NCI-H2171 treated with DMSO at 0.1 percent for 48 hours (cell line): ENCODE data around the gene COPZ1.

Experiments used
- DNase-seq: peaks from one replicate; lab custom pipeline; 2025; lab: John Stamatoyannopoulos, UW

COPZ1 gene

DNA sequence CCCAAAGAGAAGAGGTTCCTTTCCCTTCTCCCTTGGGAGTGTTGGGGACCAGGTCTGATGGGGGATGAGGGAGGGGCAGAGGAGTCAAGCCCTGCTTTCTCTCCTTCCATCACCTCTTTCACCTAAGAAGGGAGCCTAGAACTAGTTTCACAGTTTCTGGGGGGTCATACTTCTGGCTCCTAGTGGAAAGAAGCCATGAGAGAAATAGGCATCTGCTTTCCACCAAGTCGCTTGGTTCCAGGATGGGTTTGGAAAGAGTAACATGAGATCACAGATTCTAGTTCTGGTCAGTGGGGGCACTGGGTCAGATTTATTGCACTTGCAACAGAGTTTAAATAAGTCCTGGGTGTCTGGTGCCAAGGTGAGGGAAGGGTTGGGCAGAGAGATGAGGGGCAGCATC is 70.1 kb downstream of the COPZ1 start:
- DNase-seq = no peak

DNA sequence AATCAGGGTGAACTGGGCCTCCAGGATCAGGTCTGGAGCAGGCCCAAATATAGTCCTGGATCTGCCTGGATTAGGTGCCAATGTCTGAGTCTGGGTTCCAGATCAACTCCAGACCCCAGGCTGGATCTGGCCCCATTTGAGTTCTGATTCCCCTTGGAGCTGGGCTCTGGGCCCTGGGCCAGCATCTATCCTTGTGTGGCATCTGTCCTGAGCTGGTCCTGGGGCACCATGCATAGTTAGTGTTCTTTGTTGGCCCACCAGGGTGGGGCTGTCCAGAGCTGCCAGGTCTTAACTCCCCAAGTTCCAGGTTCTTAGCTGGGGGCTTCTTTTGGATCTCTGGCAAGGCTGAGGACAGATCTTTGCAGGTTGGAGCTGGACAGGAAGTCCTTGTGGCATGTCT is 70.6 kb downstream of the COPZ1 start:
- no peak for DNase-seq

DNA sequence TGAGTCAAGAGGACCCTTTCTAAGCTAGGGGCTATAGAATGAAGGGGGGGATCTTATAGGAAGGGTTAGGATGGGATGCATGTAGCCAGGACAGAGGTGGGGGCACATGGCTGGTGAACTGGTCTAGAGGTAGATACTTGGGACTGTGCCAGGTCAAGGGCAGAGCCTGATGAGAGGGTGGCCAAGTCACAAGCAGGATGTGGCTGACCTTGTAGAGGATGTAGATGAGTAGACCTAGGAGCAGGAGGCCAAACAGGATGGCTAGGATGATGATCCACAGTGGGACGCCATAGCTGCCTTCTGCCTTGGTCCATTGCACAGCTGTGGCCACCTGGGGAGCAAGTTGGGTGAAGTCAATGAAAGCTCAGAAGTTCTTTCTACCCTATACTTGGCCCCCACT is 72.2 kb downstream of the COPZ1 start:
- no peak for DNase-seq

DNA sequence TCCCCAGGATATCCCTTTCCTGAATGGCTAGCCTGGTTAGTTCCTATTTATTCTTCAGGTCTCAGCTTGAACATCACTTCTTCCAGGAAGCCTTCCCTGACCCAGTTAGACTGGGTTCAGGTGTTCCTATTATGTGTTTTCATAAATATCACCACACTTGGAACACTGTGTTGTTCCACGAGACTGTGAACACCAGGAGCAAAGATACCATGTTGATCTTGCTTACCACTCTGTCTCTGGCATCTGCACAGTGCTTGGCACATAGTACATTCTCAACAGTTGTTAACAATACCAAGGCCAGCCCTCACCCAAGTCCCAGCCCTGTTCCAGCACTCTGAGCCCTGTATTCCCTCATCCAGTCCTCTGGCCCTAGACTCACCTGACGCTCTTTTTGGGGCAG is 73.3 kb downstream of the COPZ1 start:
- no peak for DNase-seq

DNA sequence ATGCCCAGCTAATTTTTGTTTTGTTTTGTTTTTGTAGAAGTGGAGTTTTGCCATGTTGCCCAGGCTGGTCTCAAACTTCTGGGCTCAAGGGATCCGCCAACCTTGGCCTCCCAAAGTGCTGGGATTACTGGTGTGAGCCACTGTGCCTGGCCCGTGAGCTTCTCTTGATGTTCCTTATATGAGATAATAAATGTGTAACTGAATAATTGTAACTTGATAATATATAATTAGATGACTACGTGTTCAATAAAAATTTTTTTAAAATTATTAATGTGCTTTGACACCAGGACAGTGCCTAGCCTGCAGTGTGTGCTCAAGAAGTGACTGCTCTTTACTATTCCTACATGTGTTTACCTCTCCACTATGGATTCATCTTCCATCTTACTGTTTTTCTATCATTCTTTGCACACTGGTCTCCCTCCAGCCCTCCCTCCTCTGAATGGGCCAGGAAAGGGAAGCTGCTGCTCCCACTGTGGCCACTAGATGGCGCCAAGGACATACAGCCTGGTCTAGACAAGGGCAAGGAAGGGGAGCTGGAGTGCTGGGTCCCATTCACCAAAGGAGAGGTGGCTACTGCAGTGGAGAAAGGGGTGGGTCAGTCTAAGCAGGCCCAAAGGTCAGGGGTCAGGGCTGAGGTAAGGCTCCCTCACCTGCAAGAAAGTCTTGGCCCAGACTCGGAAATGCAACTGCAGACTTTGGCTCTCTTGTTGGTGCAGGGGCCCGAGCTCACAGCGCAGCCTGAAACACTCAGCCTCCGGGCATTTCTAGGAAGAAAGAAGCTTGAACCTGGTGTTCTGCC is 74.3 kb downstream of the COPZ1 start:
- peak; percentile 83 for DNase-seq

DNA sequence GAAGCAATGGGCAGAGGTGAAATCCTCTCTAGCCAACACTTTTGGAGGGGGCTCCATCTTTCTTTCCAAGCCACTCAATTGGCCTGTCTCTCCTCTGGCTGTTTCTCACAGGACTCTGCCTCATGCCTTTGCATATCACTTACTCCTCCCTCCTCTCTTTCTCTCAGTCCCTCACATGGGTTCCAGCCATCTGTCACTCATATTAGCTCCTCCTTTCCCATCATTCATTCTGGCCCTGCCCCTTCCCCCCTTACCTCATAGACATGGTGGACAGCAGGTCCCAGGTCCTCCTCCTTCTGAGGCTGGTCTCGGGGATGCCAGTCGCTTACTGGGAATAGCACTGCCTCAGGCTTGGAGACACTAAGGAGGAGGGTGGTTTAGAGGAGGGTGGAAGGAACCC is 76.2 kb downstream of the COPZ1 start:
- DNase-seq = no peak
